BJ (cell line): ENCODE data around the gene F12. TPM values are rescaled to one million over a fixed set of nuclear protein-coding genes. Genes with fewer than 3 reads are reported as not detected.

ENCODE experiments used
- CTCF ChIA-PET: fragments of 350-600 bp; formaldehyde crosslinking; extraction: SDS; loops from one replicate; lab custom pipeline; 2021; ENCODE audit warnings: antibody characterized with exemption, inconsistent platforms; lab: Yijun Ruan, JAX
- POLR2A ChIA-PET: fragments of 300-600 bp; sonication (Branson Sonifier 250); formaldehyde crosslinking; extraction: SDS; loops from one replicate; lab custom pipeline; 2021; ENCODE audit warnings: antibody characterized with exemption; lab: Charles Lee
- DNase-seq: peaks from one replicate; pipeline ENCODE4 v3.0.0-alpha.2; 2011; ENCODE audit warnings: low read depth
- H3K27me3 ChIP-seq: 2 replicates; pipeline ENCODE4 v1.6.0; 2011; ENCODE audit warnings: low read length; ENCODE audit not compliant: control insufficient read depth, insufficient read depth
- H3K36me3 ChIP-seq: 2 replicates; pipeline ENCODE4 v1.5.1; 2011; ENCODE audit warnings: low read length; ENCODE audit not compliant: control insufficient read depth, insufficient read depth
- H3K4me3 ChIP-seq: 2 replicates; pipeline ENCODE4 v1.5.1; 2011; ENCODE audit warnings: low read depth, mild to moderate bottlenecking, control low read depth, low read length
- CTCF ChIP-seq: IDR thresholded peaks from 2 replicates; pipeline ENCODE4 v1.5.1; 2011; ENCODE audit warnings: low read depth, mild to moderate bottlenecking, control low read depth, inconsistent platforms, low read length, moderate library complexity; ENCODE audit not compliant: insufficient read depth
- polyA plus RNA-seq: library from polyadenylated mRNA; depleted of rRNA; stranded (reverse); fragments of >200 nt; gene quantifications from 2 replicates; pipeline ENCODE4 v1.2.3, GENCODE V29; 2011

Gene F12
- polyA plus RNA-seq, 1 experiment = 0.69 TPM

- POLR2A ChIA-PET = interaction anchor here (1.0 kb wide), 1 partner anchor 50 kb away, joined by 3 read pairs; no protein-coding TSS in a partner anchor
- Histone ChIP-seq H3K27me3 (no peaks in the 10 kb centered on the region), H3K36me3 (peaks cover 17% of the 10 kb centered on the region), H3K4me3 (peak overlapping the region; percentile 41)
- no peak for TF ChIP-seq CTCF
- CTCF ChIA-PET = interaction anchor here (0.6 to 18.6 kb wide), 25 partner anchors 7 to 340 kb away, joined by 3 to 352 read pairs (median 9); partner anchors contain the start of genes DBN1, DOK3, F12 and GRK6
- DNase-seq = no peak
Observed at GRCh38 chr5:177453852-177454396, 44.6 kb upstream of the F12 start.

GRCh38 chr5:177452688-177453638, 43.6 kb upstream of the F12 start:
- no peak for TF ChIP-seq CTCF
- no peak for DNase-seq
- ChIA-PET CTCF (interaction anchor here (0.6 to 18.6 kb wide), 18 partner anchors 9 to 142 kb away, joined by 3 to 352 read pairs (median 10); partner anchors contain the start of genes DBN1, F12, MXD3 and PDLIM7), POLR2A (no interaction called here)
- H3K36me3 ChIP-seq = peaks cover 9% of the 10 kb centered on the region
- no peaks in the 10 kb centered on the region for H3K27me3 ChIP-seq
- H3K4me3 ChIP-seq = no peak overlapping the region

GRCh38 chr5:177450667-177451424, 41.5 kb upstream of the F12 start:
- TF ChIP-seq CTCF = no peak
- Histone ChIP-seq H3K4me3 (no peak overlapping the region), H3K36me3 (no peaks in the 10 kb centered on the region), H3K27me3 (no peaks in the 10 kb centered on the region)
- ChIA-PET POLR2A (no interaction called here), CTCF (interaction anchor here (1.1 to 18.6 kb wide), 4 partner anchors 46 to 141 kb away, joined by 4 to 352 read pairs (median 110); partner anchors contain the start of genes F12 and PFN3)
- no peak for DNase-seq

- H3K27me3 ChIP-seq = no peaks in the 10 kb centered on the region
- no peak for DNase-seq
- TF ChIP-seq CTCF = no peak
- H3K4me3 ChIP-seq = no peak overlapping the region
- CTCF ChIA-PET = interaction anchor here (0.6 to 18.6 kb wide), 7 partner anchors 12 to 337 kb away, joined by 3 to 352 read pairs (median 3); partner anchors contain the start of genes F12 and PFN3
- no peaks in the 10 kb centered on the region for H3K36me3 ChIP-seq
- POLR2A ChIA-PET = no interaction called here
Observed at GRCh38 chr5:177449140-177450061, 40.0 kb upstream of the F12 start.
